AG09319 (cell line): ENCODE data around the gene CMC4.
A peak's percentile ranks its signal among the peaks of the same experiment; 100 is the strongest.

ENCODE experiments used
- DNase-seq: peaks from one replicate; pipeline ENCODE4 v3.0.0-alpha.2; 2010; ENCODE audit warnings: low read depth; ENCODE audit errors: extremely low read depth
- TF ChIP-seq, protein P1 (sequence below): IDR thresholded peaks from 2 replicates; pipeline ENCODE4 v1.5.1; 2011; ENCODE audit warnings: low read depth, mild to moderate bottlenecking, inconsistent platforms, low read length, moderate library complexity

Gene CMC4

GRCh38 chrX:155052738-155053498 lies 18.0 kb downstream of the CMC4 start:
- TF ChIP-seq, protein P1, sequence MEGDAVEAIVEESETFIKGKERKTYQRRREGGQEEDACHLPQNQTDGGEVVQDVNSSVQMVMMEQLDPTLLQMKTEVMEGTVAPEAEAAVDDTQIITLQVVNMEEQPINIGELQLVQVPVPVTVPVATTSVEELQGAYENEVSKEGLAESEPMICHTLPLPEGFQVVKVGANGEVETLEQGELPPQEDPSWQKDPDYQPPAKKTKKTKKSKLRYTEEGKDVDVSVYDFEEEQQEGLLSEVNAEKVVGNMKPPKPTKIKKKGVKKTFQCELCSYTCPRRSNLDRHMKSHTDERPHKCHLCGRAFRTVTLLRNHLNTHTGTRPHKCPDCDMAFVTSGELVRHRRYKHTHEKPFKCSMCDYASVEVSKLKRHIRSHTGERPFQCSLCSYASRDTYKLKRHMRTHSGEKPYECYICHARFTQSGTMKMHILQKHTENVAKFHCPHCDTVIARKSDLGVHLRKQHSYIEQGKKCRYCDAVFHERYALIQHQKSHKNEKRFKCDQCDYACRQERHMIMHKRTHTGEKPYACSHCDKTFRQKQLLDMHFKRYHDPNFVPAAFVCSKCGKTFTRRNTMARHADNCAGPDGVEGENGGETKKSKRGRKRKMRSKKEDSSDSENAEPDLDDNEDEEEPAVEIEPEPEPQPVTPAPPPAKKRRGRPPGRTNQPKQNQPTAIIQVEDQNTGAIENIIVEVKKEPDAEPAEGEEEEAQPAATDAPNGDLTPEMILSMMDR = no peak
- no peak for DNase-seq

GRCh38 chrX:155048977-155049619 lies 21.8 kb downstream of the CMC4 start:
- no peak for DNase-seq
- TF ChIP-seq, protein P1 = peak; percentile 48

DNA sequence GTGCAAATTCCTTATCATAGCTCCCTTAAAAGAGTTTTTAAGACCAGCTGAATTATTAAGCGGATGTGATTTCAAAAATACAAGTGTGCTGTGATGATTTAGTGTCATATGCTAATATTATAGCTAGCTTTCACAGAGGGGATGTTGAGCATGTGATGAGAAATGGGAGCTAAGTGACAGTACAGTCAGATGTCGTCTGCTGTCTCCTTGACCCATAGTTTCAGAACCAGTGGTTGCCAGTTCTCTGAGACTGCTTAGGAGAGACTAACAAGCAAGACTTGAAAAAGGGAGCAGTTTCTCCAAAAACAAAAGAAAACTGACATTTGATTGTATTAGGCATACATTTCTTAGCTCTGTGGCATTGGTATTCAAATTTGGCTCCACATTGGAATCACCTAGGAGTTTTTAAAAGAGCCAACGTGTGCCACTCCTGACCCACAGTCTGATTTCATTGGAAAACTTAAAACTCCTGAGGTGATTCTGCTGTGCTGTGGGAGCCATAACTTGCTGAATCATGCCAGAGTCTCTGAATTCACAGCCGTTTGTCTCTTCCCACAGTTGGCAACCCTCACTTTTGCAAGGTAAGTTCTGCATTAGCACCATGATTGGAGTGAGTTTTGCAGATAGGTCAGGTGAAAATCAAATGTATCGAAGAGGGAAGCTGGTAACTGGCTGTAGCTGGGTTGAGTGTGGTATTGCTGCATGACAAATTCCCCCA lies 24.0 kb downstream of the CMC4 start:
- TF ChIP-seq, protein P1 = no peak
- no peak for DNase-seq

GRCh38 chrX:155046129-155046810 lies 24.7 kb downstream of the CMC4 start:
- no peak for DNase-seq

GRCh38 chrX:155035688-155036087 lies 35.2 kb downstream of the CMC4 start:
- TF ChIP-seq, protein P1 = no peak
- no peak for DNase-seq

More at GRCh38 chrX:155046129-155046810, 24.7 kb downstream of the CMC4 start:
- TF ChIP-seq, protein P1 = no peak

- DNase-seq = no peak
- TF ChIP-seq, protein P1 = no peak
Observed at GRCh38 chrX:155031657-155032056, 39.3 kb downstream of the CMC4 start.
